ENCODE measurements around the gene GNG13. TPM values are rescaled to one million over a fixed set of nuclear protein-coding genes. Genes with fewer than 3 reads are reported as not detected.

Gene GNG13
- total RNA-seq, 1 experiment from 2014 or later: 0.23 TPM

GRCh38 chr16:800834-801511, 439 bp upstream of the GNG13 start:
- CTCF ChIA-PET: no interaction called here

DNA sequence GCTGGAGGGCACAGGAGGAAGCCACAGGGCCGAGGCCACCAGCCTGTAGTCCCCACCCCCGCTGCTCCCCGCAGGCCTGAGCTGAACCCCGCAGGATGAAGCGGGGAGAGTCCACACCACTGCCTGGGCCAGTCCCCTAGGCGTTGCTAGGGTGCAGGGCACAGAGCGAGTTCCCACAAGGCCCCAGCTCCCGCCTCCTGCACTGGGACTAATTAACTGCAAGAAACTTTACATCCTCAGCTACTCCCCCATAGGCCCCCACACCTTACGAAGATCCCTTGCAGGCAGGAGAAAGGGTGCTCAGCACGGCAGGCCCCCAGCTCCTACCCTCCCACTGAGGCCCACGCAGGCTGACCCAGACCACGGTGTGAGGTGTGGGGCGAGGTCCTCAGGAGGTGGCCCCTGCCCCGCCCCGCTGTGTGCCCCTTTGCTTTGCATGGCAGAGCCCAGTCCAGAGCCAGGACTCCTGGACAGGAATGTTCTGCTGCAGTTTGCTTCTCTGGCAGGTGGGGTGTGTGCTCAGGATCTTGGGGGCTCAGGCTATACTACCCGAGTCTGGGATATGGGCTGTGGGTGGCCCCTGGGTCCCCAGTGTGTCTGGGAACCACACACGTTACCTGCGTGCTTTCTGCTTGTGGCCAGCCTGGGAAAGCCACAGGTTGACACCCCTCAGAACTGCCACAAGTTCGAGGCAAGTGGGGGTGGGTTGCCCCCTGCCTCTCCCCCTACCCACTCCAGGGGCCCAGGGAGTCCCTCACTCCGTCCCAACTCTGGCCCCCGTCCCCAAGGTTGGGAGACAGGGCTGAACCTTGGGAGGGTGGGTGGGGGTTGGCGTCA, 1.2 kb downstream of the GNG13 start:
- POLR2A ChIA-PET: no interaction called here
- in situ Hi-C loops (cut with HindIII; ENCODE audit: low pct_unique_long_range_greater_than_20kb, low sequenced_read_pairs): no loop called here

More at GRCh38 chr16:800834-801511, 439 bp upstream of the GNG13 start:
- intact Hi-C loops (cut with micrococcal nuclease; ENCODE audit: unreplicated experiment) (no loop called here), in situ Hi-C loops (cut with HindIII; ENCODE audit: low pct_unique_long_range_greater_than_20kb, low sequenced_read_pairs) (no loop called here)
- TF ChIP-seq POLR2AphosphoS5 (IDR thresholded peaks at IDR 0.05; ENCODE audit: low read depth, low read length) (no peak), CTCF (IDR thresholded peaks at IDR 0.05) (no peak), TCF7L2 (IDR thresholded peaks at IDR 0.05; ENCODE audit: low read depth, low read length) (no peak), SIN3A (IDR thresholded peaks at IDR 0.05; ENCODE audit: borderline replicate concordance, insufficient read depth, low read depth, low read length) (no peak)
- TF ChIP-seq, protein P1, sequence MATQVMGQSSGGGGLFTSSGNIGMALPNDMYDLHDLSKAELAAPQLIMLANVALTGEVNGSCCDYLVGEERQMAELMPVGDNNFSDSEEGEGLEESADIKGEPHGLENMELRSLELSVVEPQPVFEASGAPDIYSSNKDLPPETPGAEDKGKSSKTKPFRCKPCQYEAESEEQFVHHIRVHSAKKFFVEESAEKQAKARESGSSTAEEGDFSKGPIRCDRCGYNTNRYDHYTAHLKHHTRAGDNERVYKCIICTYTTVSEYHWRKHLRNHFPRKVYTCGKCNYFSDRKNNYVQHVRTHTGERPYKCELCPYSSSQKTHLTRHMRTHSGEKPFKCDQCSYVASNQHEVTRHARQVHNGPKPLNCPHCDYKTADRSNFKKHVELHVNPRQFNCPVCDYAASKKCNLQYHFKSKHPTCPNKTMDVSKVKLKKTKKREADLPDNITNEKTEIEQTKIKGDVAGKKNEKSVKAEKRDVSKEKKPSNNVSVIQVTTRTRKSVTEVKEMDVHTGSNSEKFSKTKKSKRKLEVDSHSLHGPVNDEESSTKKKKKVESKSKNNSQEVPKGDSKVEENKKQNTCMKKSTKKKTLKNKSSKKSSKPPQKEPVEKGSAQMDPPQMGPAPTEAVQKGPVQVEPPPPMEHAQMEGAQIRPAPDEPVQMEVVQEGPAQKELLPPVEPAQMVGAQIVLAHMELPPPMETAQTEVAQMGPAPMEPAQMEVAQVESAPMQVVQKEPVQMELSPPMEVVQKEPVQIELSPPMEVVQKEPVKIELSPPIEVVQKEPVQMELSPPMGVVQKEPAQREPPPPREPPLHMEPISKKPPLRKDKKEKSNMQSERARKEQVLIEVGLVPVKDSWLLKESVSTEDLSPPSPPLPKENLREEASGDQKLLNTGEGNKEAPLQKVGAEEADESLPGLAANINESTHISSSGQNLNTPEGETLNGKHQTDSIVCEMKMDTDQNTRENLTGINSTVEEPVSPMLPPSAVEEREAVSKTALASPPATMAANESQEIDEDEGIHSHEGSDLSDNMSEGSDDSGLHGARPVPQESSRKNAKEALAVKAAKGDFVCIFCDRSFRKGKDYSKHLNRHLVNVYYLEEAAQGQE (IDR thresholded peaks at IDR 0.05; ENCODE audit: insufficient read depth in 1 of 2, low read depth in 2 of 2, low read length in 1 of 2): no peak
- no peak for DNase-seq (ENCODE audit: low read depth, low spot score)
- H3K36me3 ChIP-seq (ENCODE audit: control insufficient read depth, insufficient read depth, low read length): no peaks in the 10 kb centered on the region
- no peaks in the 10 kb centered on the region for H3K9me3 ChIP-seq (ENCODE audit: control insufficient read depth, insufficient read depth, low read depth, low read length)
- POLR2A ChIA-PET: no interaction called here
- BruUV-seq (replicated peaks): no TSS peak
- peaks cover 45% of the 10 kb centered on the region for H3K4me1 ChIP-seq (ENCODE audit: control insufficient read depth, insufficient read depth, low read length)
- H3K27me3 ChIP-seq (ENCODE audit: control insufficient read depth, insufficient read depth, low read length): no peaks in the 10 kb centered on the region
- H3K4me3 ChIP-seq (ENCODE audit: low read depth in 2 of 2, low read length in 2 of 2): no peak overlapping the region
- ATAC-seq: peak; percentile 39
- H3K27ac ChIP-seq (ENCODE audit: low read length): no peak overlapping the region

More for the DNA sequence above, 1.2 kb downstream of the GNG13 start:
- Histone ChIP-seq H3K4me3 (ENCODE audit: low read depth in 2 of 2, low read length in 2 of 2) (no peak overlapping the region), H3K27me3 (ENCODE audit: control insufficient read depth, insufficient read depth, low read length) (no peaks in the 10 kb centered on the region), H3K36me3 (ENCODE audit: control insufficient read depth, insufficient read depth, low read length) (no peaks in the 10 kb centered on the region), H3K27ac (ENCODE audit: low read length) (no peak overlapping the region), H3K4me1 (ENCODE audit: control insufficient read depth, insufficient read depth, low read length) (peaks cover 44% of the 10 kb centered on the region), H3K9me3 (ENCODE audit: control insufficient read depth, insufficient read depth, low read depth, low read length) (no peaks in the 10 kb centered on the region)
- TF ChIP-seq, protein P1 (IDR thresholded peaks at IDR 0.05; ENCODE audit: insufficient read depth in 1 of 2, low read depth in 2 of 2, low read length in 1 of 2): no peak
- TF ChIP-seq CTCF (IDR thresholded peaks at IDR 0.05): no peak
- no peak for TF ChIP-seq TCF7L2 (IDR thresholded peaks at IDR 0.05; ENCODE audit: low read depth, low read length)
- TF ChIP-seq SIN3A (IDR thresholded peaks at IDR 0.05; ENCODE audit: borderline replicate concordance, insufficient read depth, low read depth, low read length): no peak
- TF ChIP-seq POLR2AphosphoS5 (IDR thresholded peaks at IDR 0.05; ENCODE audit: low read depth, low read length): peak; percentile 20; the same call in 1 of the 2 replicates
- peak; percentile 16 for ATAC-seq
- CTCF ChIA-PET: no interaction called here
- BruUV-seq (replicated peaks): no TSS peak
- no peak for DNase-seq (ENCODE audit: low read depth, low spot score)
- intact Hi-C loops (cut with micrococcal nuclease; ENCODE audit: unreplicated experiment): no loop called here

All from Panc1 (cell line).